ENCODE results near the gene SUCLG2.

- TF ChIP-seq EZH2phosphoT487 (IDR thresholded peaks at IDR 0.05; ENCODE audit: insufficient read depth, low read depth): no peak
- TF ChIP-seq EZH2 (IDR thresholded peaks at IDR 0.05; ENCODE audit: insufficient read depth, poor library complexity, severe bottlenecking): no peak
These were observed 200.8 kb downstream of the SUCLG2 start for GRCh38 chr3:67453628-67454027.
